Subcutaneous abdominal adipose tissue (tissue), 5 donors: ENCODE results near the gene TMEM106A.
A peak's percentile ranks its signal among the peaks of the same experiment; 100 is the strongest.
"Not testable (repeated sequence)": the region's sequence is repeated elsewhere in the genome, so short reads cannot be mapped to it uniquely, and the experiment has no call there.

Source experiments
- H3K27ac ChIP-seq: one replicate; pipeline ENCODE4 v1.7.0; 2013; ENCODE audit warnings: low read depth, mild to moderate bottlenecking, inconsistent platforms, low read length, moderate library complexity
- H3K27me3 ChIP-seq, 5 donors: one replicate each; pipeline ENCODE4 v1.7.0; 2013; ENCODE audit warnings: low read length in 5 of 5, inconsistent platforms in 1 of 5; ENCODE audit not compliant: control insufficient read depth in 5 of 5, insufficient read depth in 4 of 5
- H3K36me3 ChIP-seq, 5 donors: one replicate each; pipeline ENCODE4 v1.7.0; 2013; ENCODE audit warnings: low read length in 5 of 5; ENCODE audit not compliant: control insufficient read depth in 5 of 5, insufficient read depth in 5 of 5
- H3K4me1 ChIP-seq, 5 donors: one replicate each; pipeline ENCODE4 v1.7.0; 2013; ENCODE audit warnings: low read length in 5 of 5, mild to moderate bottlenecking in 3 of 5, moderate library complexity in 1 of 5; ENCODE audit not compliant: control insufficient read depth in 5 of 5, insufficient read depth in 5 of 5
- H3K4me3 ChIP-seq, 5 donors: one replicate each; pipeline ENCODE4 v1.7.0; 2013; ENCODE audit warnings: low read length in 5 of 5, low read depth in 1 of 5
- H3K9ac ChIP-seq, 5 donors: one replicate each; pipeline ENCODE4 v1.7.0; 2013; ENCODE audit warnings: low read length in 5 of 5, mild to moderate bottlenecking in 4 of 5, moderate library complexity in 3 of 5
- H3K9me3 ChIP-seq, 5 donors: one replicate each; pipeline ENCODE4 v1.7.0; 2013; ENCODE audit warnings: low read length in 5 of 5; ENCODE audit not compliant: control insufficient read depth in 5 of 5
- donor health status: healthy.
- donor health status: healthy.
- donor health status: healthy.
- donor health status: healthy.
- donor health status: healthy.

Gene TMEM106A

DNA sequence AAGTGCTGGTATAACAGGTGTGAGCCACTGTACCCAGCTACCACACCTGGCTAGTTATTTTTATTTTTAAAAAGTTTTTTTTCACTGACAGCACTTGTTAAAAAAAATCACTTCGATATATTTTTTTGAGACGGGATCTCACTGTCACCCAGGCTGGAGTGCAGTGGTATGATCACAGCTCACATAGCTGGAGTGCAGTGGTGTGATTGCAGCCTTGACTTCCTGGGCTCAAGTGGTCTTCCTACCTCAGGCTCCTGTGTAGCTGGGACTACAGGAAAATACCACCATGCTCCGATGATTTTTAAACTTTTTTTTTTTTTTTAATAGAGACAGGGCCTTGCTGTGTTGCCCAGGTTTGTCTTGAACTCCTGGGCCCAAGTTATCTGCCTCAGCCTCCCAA, 27.8 kb upstream of the TMEM106A start:
- peaks cover 20 to 70% (median 49%) of the 10 kb centered on the region in 5 donors for H3K36me3 ChIP-seq

DNA sequence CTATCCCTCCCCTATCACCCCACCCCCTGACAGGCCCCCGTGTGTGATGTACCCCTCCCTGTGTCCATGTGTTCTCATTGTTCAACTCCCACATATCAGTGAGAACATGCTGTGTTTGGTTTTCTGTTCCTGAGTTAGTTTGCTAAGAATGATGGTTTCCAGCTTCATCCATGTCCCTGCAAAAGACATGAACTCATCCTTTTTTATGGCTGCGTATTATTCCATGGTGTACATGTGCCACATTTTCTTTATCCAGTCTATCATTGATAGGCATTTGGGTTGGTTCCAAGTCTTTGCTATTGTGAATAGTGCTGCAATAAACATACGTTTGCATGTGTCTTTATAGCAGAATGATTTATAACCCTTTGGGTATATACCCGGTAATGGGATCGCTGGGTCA, 25.0 kb upstream of the TMEM106A start:
- peaks cover 27 to 74% (median 56%) of the 10 kb centered on the region in 5 donors for H3K36me3 ChIP-seq
- H3K9ac ChIP-seq, result not testable (repeated sequence)

More for the DNA sequence above, 27.8 kb upstream of the TMEM106A start:
- Histone ChIP-seq H3K9me3 (no peaks in the 10 kb centered on the region), H3K9ac (no peak overlapping the region), H3K27ac (no peak overlapping the region), H3K4me1 (no peaks in the 10 kb centered on the region), H3K27me3 (no peaks in the 10 kb centered on the region), H3K4me3 (no peak overlapping the region)

DNA sequence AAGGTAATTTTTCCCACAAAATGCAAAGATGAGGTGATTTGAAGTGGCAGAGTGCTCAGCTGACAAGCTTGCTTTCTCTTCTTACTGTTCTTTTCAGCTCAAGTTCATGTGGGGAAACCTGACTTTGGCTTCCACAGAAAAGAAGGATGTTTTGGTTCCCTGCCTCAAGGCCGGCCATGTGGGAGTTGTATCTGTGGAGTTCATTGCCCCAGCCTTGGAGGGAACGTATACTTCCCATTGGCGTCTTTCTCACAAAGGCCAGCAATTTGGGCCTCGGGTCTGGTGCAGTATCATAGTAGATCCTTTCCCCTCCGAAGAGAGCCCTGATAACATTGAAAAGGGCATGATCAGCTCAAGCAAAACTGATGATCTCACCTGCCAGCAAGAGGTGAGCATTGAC, 18.4 kb upstream of the TMEM106A start:
- Histone ChIP-seq H3K4me1 (no peaks in the 10 kb centered on the region), H3K36me3 (peaks cover 57 to 97% (median 86%) of the 10 kb centered on the region in 5 donors), H3K4me3 (no peak overlapping the region), H3K27me3 (no peaks in the 10 kb centered on the region), H3K9ac (no peak overlapping the region), H3K9me3 (no peaks in the 10 kb centered on the region), H3K27ac (no peak overlapping the region)

More for the DNA sequence above, 25.0 kb upstream of the TMEM106A start:
- H3K4me1 ChIP-seq, H3K9me3 ChIP-seq, H3K27ac ChIP-seq, H3K27me3 ChIP-seq, H3K4me3 ChIP-seq: not testable (repeated sequence)

DNA sequence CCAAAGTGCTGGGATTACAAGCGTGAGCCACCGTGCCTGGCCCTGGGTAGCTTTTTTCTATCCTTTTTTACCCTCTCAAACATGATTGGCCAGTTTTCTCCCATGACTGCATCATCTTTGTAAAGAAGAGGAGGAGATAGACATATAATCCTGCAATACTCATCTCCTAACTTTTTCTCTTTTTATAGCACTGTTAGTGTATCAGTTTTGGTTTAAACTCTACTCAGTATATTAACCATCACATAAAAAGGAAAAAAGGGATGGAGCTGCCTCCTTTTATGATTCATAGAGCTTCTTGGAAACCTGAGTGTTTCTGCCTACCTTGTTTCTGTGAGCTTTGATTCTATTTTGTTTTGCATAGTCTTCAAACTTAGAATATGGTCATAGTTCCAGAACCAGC, 12.0 kb upstream of the TMEM106A start:
- Histone ChIP-seq H3K4me3 (no peak overlapping the region), H3K27me3 (no peaks in the 10 kb centered on the region), H3K9ac (no peak overlapping the region), H3K9me3 (no peaks in the 10 kb centered on the region), H3K27ac (no peak overlapping the region), H3K4me1 (no peaks in the 10 kb centered on the region), H3K36me3 (peaks cover 36 to 100% (median 82%) of the 10 kb centered on the region in 5 donors)

DNA sequence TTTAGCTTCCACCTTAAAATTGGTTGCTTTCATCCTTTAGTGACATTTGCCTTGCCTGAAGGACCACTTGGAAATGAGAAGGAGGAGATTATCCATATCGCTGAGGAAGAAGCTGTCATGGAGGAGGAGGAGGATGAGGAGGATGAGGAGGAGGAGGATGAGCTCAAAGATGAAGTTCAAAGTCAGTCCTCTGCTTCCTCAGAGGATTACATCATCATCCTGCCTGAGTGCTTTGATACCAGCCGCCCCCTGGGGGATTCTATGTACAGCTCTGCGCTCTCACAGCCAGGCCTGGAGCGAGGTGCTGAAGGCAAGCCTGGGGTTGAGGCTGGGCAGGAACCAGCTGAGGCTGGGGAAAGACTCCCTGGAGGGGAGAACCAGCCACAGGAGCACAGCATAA, 11.5 kb upstream of the TMEM106A start:
- Histone ChIP-seq H3K4me1 (no peaks in the 10 kb centered on the region), H3K4me3 (no peak overlapping the region), H3K27ac (no peak overlapping the region), H3K9me3 (no peaks in the 10 kb centered on the region), H3K9ac (no peak overlapping the region), H3K27me3 (no peaks in the 10 kb centered on the region), H3K36me3 (peaks cover 31 to 100% (median 81%) of the 10 kb centered on the region in 5 donors)

DNA sequence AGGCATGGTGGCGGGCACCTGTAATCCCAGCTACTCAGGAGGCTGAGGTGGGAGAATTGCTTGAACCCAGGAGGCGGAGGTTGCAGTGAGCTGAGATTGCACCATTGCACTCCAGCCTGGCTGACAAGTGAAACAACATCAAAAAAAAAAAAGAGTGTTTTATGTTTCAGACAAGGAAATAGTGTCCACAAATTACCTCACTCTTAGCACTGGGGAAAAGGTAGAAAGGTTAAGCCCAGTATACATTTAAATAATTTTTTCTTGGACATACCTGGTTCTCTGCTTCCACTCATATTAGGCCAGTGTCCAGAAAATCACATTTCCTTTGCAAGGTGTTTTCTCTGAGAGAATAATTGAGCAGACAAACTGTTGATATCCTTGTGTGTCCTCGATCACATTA, 8.7 kb upstream of the TMEM106A start:
- H3K27ac ChIP-seq, result not testable (repeated sequence)

DNA sequence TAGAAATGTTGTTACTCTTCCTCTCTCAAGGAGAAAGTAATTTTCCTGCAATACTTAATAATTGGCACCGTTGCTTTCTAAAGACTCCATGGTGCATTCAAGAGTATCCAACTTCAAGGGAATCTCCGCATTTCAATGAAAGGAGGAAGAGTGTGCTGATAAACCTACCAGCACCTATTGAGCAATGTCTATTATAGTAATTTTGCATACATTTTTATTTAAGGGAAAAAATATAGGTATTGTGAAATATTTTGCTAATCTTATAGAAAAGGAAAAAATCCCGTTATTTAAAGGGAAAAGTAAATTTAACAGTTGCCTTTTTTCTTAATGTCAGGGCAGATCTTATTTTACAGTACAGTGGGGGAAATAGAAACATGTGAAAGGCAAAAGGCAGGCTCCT, 1.1 kb upstream of the TMEM106A start:
- peak overlapping the region; percentile 45 for H3K27ac ChIP-seq

More for the DNA sequence above, 8.7 kb upstream of the TMEM106A start:
- peaks cover 31 to 97% (median 73%) of the 10 kb centered on the region in 5 donors for H3K36me3 ChIP-seq
- H3K27me3 ChIP-seq, H3K4me1 ChIP-seq, H3K9me3 ChIP-seq, H3K9ac ChIP-seq, H3K4me3 ChIP-seq: not testable (repeated sequence)

DNA sequence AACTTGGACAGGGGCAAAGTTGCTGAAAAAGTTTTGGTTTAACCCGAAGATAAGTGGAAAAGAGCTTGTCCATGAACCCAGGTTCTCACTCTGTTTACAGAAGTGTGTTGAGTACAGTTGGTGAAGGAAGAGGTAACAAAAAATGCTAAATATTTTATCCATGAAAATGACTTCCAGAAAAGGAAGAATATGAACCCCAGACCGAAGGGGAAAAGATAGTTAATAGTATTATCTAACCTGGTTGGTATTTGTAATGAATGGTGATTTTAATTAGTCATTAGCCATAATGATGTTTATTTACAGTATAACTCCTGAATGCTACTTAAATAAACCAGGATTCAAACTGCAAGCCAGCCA, 574 bp upstream of the TMEM106A start:
- peaks cover 23 to 55% (median 37%) of the 10 kb centered on the region in 5 donors for H3K36me3 ChIP-seq
- H3K27me3 ChIP-seq, result no peaks in the 10 kb centered on the region
- peak overlapping the region; percentile 45 for H3K27ac ChIP-seq
- H3K9me3 ChIP-seq, result no peaks in the 10 kb centered on the region
- peak overlapping the region in 4 of 5 donors; percentile 49 to 81 (median 78) for H3K9ac ChIP-seq
- peaks cover 5 to 31% (median 20%) of the 10 kb centered on the region in 5 donors for H3K4me1 ChIP-seq
- H3K4me3 ChIP-seq, result peak overlapping the region; percentile 78 to 86 (median 81)

More for the DNA sequence above, 1.1 kb upstream of the TMEM106A start:
- H3K9me3 ChIP-seq, result no peaks in the 10 kb centered on the region
- H3K9ac ChIP-seq, result peak overlapping the region in 2 of 5 donors; percentile 49 to 81
- H3K4me1 ChIP-seq, result peaks cover 5 to 31% (median 20%) of the 10 kb centered on the region in 5 donors
- H3K27me3 ChIP-seq, result no peaks in the 10 kb centered on the region
- no peak overlapping the region for H3K4me3 ChIP-seq
- peaks cover 23 to 51% (median 32%) of the 10 kb centered on the region in 5 donors for H3K36me3 ChIP-seq

DNA sequence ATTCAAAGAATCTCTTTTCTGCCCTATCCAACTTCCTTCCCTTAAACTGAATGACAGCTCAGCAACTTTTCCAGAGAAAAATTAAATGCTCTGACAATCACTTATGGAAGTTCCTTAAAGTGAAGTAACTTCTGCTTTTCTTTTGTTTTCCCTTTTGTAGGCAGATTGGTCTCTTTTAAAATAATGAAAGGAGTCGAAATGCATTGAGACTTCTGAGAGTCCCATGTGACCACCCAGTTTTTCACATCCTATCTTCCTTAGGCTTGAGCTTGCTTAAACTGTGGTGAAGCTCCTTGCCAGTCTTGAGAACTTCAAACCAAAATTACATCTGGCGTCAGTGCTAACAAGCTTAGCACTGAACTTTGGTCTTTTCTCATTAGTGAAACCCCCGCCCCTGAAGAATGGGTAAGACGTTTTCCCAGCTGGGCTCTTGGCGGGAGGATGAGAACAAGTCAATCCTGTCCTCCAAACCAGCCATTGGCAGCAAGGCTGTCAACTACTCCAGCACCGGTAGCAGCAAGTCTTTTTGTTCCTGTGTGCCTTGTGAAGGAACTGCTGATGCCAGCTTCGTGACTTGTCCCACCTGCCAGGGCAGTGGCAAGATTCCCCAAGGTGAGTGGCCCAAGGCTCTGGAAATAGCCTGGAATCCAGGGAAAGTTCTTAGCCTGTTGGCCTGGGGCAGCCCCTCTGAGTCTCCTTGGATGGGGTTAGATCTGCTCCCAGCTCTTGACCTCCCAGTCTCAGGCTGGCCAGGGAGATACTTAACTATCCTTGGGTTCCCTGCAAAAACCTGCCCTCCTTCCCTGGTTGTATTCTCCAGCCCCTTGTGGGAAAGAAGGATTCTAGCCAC, 1.2 kb downstream of the TMEM106A start:
- Histone ChIP-seq H3K27ac (peak overlapping the region; percentile 45), H3K9me3 (no peaks in the 10 kb centered on the region), H3K4me3 (peak overlapping the region; percentile 77 to 86 (median 81)), H3K9ac (peak overlapping the region in 4 of 5 donors; percentile 81 to 93 (median 92)), H3K4me1 (peaks cover 5 to 31% (median 20%) of the 10 kb centered on the region in 5 donors), H3K36me3 (peaks cover 15 to 55% (median 38%) of the 10 kb centered on the region in 5 donors), H3K27me3 (no peaks in the 10 kb centered on the region)

DNA sequence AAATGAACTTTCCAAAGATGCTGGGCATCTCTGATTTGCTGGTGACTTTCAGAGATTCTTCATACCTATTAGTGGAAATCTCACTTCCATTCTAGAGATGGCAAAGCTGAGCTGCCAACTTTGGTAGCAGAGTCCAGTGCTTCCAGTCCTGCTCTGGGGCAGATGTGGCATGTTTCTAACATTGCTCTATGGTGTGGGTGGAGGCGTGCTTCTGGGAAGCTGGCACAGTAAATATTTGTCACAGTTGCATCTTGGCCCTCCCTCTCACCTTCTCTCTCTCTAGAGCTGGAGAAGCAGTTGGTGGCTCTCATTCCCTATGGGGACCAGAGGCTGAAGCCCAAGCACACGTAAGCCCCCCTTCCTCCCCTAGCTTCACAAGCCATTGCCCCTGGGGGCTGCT, 1.9 kb downstream of the TMEM106A start:
- Histone ChIP-seq H3K4me1 (peaks cover 5 to 31% (median 20%) of the 10 kb centered on the region in 5 donors), H3K9ac (no peak overlapping the region), H3K36me3 (peaks cover 9 to 48% (median 32%) of the 10 kb centered on the region in 5 donors), H3K9me3 (no peaks in the 10 kb centered on the region), H3K27me3 (no peaks in the 10 kb centered on the region), H3K27ac (no peak overlapping the region), H3K4me3 (peak overlapping the region in 3 of 5 donors; percentile 23 to 85 (median 81))
